GM21526 (cell line): ENCODE results near the gene LAMA4.

Experiments used
- ATAC-seq: cut with Tn5 transposase; IDR thresholded peaks from one replicate; pipeline ENCODE4 v1.9.1; 2021; ENCODE audit warnings: moderate library complexity; ENCODE audit not compliant: unreplicated experiment, low FRiP score

Gene LAMA4

DNA sequence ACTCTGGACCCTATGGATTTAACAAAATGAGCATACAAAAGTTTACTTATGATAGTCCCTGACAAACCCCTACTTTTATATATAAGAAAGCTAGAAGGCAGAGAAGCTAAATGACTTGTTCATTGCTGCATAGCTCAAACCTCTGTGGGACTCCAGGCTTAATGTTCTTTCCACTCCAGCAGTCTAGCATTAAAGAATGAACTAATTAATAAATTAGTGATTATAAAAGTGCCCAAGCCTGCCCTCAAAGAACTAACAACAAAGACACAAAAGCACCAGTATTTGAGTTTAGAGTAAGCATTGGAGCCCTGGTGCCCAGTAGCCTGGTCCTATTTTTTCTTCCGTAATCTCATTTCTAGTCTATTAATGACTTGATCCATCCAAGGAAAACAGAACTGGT is 59.9 kb downstream of the LAMA4 start:
- no peak for ATAC-seq

GRCh38 chr6:112193535-112194051 is 60.8 kb downstream of the LAMA4 start:
- no peak for ATAC-seq

DNA sequence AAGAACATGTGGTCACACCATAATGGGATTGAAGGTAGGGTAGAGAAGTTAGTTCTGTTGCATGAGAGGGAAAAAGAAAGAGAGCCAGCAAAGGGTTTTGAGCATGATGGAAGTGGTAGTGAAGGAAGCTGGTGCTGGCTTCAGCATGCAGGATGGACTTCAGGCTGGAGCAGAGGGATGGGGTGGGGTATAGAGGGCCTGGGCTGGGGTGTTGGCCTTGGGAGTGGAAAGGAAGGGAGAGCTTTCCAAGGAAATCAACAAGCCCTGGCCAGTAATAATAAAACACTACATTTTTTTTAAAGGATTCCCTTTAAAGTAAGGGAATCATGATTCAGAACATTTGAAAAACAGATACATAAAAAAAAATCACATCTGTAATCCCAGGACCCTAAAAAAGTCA is 61.2 kb downstream of the LAMA4 start:
- ATAC-seq = no peak

DNA sequence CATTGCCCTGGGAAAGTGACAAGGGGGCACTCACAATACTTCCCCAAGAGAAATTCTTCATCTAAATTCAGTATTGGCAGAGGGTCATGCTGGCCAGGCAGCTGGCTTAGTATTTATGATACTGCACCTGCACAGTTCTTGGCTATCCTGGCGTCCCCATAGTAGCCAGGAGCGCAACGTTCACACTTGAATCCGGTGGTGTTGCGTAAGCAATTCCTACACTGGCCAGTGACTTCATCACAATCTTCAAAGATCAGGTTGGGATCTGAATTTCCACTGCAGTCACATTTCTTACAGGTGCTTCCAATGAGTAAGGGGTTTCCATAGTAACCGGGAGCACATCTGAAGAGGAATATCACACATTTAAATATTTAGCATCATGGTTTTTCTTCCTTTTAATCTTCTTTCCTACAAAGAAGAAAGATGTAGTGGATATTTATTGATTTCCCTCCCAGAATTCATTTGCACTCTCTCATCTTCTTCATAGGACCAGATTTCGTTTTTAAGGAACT is 62.8 kb downstream of the LAMA4 start:
- no peak for ATAC-seq

GRCh38 chr6:112190164-112190563 is 64.2 kb downstream of the LAMA4 start:
- ATAC-seq = no peak

- no peak for ATAC-seq
These were observed 64.9 kb downstream of the LAMA4 start for GRCh38 chr6:112189494-112189893.

- ATAC-seq = no peak
These were observed 65.5 kb downstream of the LAMA4 start for GRCh38 chr6:112188906-112189305.

DNA sequence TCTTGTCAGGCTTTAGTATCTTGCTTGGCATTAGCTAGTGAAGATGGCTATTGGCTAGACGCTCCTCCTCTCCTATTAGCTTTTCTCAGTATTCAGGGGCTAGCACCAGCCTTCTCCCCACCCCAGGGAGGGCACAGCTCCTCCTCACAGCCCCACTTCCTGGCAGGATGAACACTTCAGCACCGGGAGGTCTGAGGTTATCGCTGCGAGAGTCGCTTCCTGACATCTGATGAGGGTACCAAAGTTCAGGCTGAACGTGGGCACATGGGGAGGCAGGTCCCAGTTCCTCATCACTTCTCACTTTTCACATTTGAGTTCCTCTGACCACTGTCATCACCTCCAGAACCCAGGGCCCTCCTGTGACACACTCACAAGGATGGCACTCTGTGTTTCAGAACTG is 66.6 kb downstream of the LAMA4 start:
- ATAC-seq = no peak

DNA sequence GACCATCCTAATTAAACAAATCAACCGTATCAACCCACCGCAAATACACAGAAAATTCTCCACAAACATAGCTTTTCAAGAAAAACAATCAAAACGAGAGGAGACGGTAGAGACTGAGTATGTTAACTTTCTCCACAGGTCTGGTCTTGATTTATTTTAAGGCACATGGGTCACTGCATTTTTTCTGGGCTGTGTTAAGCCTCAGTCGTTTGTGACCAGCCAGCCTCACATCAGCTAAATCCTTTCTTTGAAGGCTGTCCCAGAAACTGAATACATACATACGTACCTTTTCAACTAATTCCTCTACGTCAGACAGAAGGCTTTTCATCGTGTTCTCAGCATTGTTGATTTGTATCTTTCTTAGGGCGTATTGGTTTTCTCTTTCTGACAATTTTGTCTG is 69.4 kb downstream of the LAMA4 start:
- ATAC-seq = no peak

DNA sequence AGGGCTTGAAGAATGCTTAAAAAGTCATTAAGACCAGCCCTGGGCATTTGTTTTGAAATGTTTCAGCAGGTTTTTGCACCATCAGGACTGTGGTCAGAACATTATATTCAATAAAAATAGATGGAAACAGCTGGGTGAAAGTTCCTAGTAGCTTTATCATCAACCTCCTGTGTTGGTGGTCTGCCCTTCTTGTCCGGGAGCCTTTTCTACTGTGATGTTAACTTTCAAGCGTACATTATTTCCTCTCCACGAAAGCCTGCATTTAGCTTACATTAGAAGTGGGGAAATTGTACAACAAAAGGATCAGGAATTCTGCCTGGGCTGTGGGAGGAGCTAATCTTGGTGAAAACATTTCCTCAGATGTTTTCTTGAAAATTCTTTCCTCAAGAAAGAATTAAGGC is 71.1 kb downstream of the LAMA4 start:
- no peak for ATAC-seq

GRCh38 chr6:112181130-112181529 is 73.2 kb downstream of the LAMA4 start:
- ATAC-seq = no peak

DNA sequence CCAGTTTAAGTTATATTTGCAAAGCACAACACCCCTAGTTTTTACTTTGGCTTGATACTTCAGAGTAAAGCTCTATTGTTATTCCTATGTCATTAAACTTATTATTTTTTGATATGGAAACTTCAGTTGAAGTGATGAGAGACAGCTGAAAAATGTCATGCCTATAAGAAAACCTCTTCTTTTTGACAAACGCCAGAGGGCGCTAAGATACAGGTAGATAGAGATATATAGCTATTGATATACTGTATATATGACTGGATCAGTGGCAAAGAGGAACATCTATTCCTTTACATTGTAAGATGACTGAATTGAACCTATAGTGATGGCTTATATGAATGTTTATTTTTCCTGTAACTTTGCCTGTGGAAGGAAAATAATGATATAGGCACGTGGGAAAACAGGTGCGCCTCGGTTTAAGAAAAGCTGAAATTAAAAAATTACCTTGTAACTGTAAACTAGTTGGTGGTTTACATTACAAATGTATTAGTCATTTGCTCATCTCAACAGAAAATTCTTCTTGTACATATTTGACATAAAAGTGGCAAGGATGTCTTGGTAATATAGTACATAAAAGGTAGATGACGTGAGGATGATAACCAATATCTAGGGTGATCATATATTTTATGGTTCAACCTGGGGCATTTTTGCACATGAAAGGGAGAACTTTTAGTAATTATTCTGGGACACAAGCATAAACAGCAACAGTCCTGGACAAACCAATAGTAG is 74.1 kb downstream of the LAMA4 start:
- ATAC-seq = peak; percentile 85

DNA sequence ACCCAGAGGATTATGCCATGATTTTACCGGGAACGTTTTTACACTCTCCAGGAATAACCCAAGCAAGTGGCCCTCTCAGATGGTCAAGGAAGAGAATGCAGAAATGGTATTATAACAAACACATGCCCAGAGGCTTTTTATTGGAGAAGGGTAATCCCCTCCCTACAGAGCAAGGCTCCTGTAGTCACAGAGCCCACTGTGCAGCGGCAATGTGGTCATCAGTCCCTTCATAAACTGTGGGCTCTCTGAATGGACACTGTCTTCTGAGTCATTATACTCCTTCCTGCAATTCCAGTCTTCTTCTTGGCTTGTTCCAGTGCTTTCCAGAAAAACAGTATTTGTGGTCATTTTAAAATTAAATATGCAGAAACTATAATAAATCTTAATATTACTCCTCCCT is 74.7 kb downstream of the LAMA4 start:
- no peak for ATAC-seq

- no peak for ATAC-seq
These were observed 75.5 kb downstream of the LAMA4 start for GRCh38 chr6:112178846-112179245.

- ATAC-seq = no peak
These were observed 77.3 kb downstream of the LAMA4 start for GRCh38 chr6:112177092-112177491.

DNA sequence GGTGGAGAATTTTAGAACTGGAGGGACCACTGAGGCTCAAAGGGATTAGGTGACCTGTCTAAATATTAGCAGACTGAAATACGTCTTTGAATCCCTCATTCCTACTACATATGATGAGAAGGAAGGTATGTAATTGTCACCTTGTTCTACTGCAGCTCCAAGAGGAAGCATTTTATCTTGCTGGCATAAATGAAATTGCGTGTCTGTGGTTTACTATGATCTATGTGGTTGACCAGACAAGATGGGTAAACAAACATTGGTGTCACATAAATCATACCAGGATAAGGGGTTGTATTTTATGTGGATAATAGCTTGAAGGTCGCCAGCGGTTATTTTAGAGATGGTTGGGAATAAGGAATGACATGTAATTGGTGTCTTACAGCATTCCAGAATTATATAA is 78.2 kb downstream of the LAMA4 start:
- ATAC-seq = no peak

- no peak for ATAC-seq
These were observed 81.1 kb downstream of the LAMA4 start for GRCh38 chr6:112173221-112173804.

GRCh38 chr6:112172540-112172939 is 81.8 kb downstream of the LAMA4 start:
- no peak for ATAC-seq

- ATAC-seq = no peak
These were observed 84.8 kb downstream of the LAMA4 start for GRCh38 chr6:112169541-112169940.

GRCh38 chr6:112163295-112164257 is 90.8 kb downstream of the LAMA4 start:
- peak; percentile 99 for ATAC-seq

GRCh38 chr6:112160745-112161144 is 93.6 kb downstream of the LAMA4 start:
- ATAC-seq = no peak
